ENCODE results near the gene TPD52L1.

- TF ChIP-seq, protein P1, sequence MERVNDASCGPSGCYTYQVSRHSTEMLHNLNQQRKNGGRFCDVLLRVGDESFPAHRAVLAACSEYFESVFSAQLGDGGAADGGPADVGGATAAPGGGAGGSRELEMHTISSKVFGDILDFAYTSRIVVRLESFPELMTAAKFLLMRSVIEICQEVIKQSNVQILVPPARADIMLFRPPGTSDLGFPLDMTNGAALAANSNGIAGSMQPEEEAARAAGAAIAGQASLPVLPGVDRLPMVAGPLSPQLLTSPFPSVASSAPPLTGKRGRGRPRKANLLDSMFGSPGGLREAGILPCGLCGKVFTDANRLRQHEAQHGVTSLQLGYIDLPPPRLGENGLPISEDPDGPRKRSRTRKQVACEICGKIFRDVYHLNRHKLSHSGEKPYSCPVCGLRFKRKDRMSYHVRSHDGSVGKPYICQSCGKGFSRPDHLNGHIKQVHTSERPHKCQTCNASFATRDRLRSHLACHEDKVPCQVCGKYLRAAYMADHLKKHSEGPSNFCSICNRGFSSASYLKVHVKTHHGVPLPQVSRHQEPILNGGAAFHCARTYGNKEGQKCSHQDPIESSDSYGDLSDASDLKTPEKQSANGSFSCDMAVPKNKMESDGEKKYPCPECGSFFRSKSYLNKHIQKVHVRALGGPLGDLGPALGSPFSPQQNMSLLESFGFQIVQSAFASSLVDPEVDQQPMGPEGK (CRISPR knock-in tag; IDR thresholded peaks at IDR 0.05; ENCODE audit: borderline replicate concordance) = no peak
- TF ChIP-seq TOX (CRISPR knock-in tag; IDR thresholded peaks at IDR 0.05; ENCODE audit: borderline replicate concordance) (no peak), RARB (CRISPR knock-in tag; IDR thresholded peaks at IDR 0.05) (no peak), GLIS3 (CRISPR knock-in tag; IDR thresholded peaks at IDR 0.05) (no peak), CREB5 (CRISPR knock-in tag; IDR thresholded peaks at IDR 0.05; ENCODE audit: low read depth) (no peak), OSR1 (CRISPR knock-in tag; IDR thresholded peaks at IDR 0.05) (no peak)
- TF ChIP-seq, protein P2, sequence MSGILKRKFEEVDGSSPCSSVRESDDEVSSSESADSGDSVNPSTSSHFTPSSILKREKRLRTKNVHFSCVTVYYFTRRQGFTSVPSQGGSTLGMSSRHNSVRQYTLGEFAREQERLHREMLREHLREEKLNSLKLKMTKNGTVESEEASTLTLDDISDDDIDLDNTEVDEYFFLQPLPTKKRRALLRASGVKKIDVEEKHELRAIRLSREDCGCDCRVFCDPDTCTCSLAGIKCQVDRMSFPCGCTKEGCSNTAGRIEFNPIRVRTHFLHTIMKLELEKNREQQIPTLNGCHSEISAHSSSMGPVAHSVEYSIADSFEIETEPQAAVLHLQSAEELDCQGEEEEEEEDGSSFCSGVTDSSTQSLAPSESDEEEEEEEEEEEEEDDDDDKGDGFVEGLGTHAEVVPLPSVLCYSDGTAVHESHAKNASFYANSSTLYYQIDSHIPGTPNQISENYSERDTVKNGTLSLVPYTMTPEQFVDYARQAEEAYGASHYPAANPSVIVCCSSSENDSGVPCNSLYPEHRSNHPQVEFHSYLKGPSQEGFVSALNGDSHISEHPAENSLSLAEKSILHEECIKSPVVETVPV (CRISPR knock-in tag; IDR thresholded peaks at IDR 0.05) = no peak
Observed at GRCh38 chr6:125117818-125118217, 35.8 kb upstream of the TPD52L1 start.

Measured in SK-N-SH treated with all-trans-retinoic acid at 6 μM for 48 hours (cell line).